GM12891 (cell line): ENCODE data around the gene TP53BP2.
A peak's percentile ranks its signal among the peaks of the same experiment; 100 is the strongest.

Experiments used
- DNase-seq: peaks from one replicate; pipeline ENCODE4 v3.0.0; 2011; ENCODE audit warnings: low spot score; ENCODE audit not compliant: insufficient read length
- FAIRE-seq: peaks from 2 replicates; lab custom pipeline; 2011; peaks lifted over from hg19 to GRCh38; lab: Jason Lieb, UNC
- PAX5 ChIP-seq: IDR thresholded peaks from 2 replicates; pipeline ENCODE4 v1.6.1; 2011; ENCODE audit warnings: low read length, moderate library complexity, mild to moderate bottlenecking; ENCODE audit not compliant: insufficient read depth, severe bottlenecking
- POLR2A ChIP-seq: IDR thresholded peaks from 2 replicates; pipeline ENCODE4 v1.6.1; 2011; ENCODE audit warnings: low read depth, low read length, control low read depth
- POLR2AphosphoS5 ChIP-seq: IDR thresholded peaks from 2 replicates; pipeline ENCODE4 v1.6.1; 2011; ENCODE audit warnings: low read depth, low read length, control low read depth
- POU2F2 ChIP-seq: IDR thresholded peaks from 2 replicates; pipeline ENCODE4 v1.6.1; 2011; ENCODE audit warnings: low read depth, mild to moderate bottlenecking, control low read depth, low read length, moderate library complexity
- SPI1 ChIP-seq: IDR thresholded peaks from 2 replicates; pipeline ENCODE4 v1.6.1; 2011; ENCODE audit warnings: low read depth, low read length, control low read depth
- TAF1 ChIP-seq: IDR thresholded peaks from 2 replicates; pipeline ENCODE4 v1.6.1; 2011; ENCODE audit warnings: low read depth, low read length, control low read depth

TP53BP2 gene

GRCh38 chr1:223755992-223756775 is 89.6 kb downstream of the TP53BP2 start:
- no peak for TF ChIP-seq SPI1
- no peak for TF ChIP-seq POLR2A
- no peak for TF ChIP-seq POU2F2
- TF ChIP-seq POLR2AphosphoS5, result no peak
- no peak for TF ChIP-seq PAX5
- no peak for TF ChIP-seq TAF1
- FAIRE-seq (no peak), DNase-seq (no peak)

GRCh38 chr1:223755432-223755792 is 90.3 kb downstream of the TP53BP2 start:
- FAIRE-seq (no peak), DNase-seq (no peak)
- TF ChIP-seq SPI1 (no peak), POLR2A (no peak), POU2F2 (no peak), POLR2AphosphoS5 (no peak), TAF1 (no peak), PAX5 (no peak)

GRCh38 chr1:223754681-223755431 is 90.9 kb downstream of the TP53BP2 start:
- FAIRE-seq, result no peak
- TF ChIP-seq PAX5 (no peak), TAF1 (no peak), POU2F2 (no peak), SPI1 (no peak), POLR2A (no peak), POLR2AphosphoS5 (no peak)

GRCh38 chr1:223752721-223753515 is 92.8 kb downstream of the TP53BP2 start:
- TF ChIP-seq PAX5, result no peak
- no peak for TF ChIP-seq SPI1
- TF ChIP-seq POLR2AphosphoS5, result no peak
- TF ChIP-seq TAF1, result no peak
- TF ChIP-seq POLR2A, result no peak
- TF ChIP-seq POU2F2, result no peak
- DNase-seq, result no peak
- no peak for FAIRE-seq

More at GRCh38 chr1:223754681-223755431, 90.9 kb downstream of the TP53BP2 start:
- DNase-seq, result no peak

- TF ChIP-seq POLR2A (no peak), SPI1 (no peak), POU2F2 (no peak), TAF1 (no peak), POLR2AphosphoS5 (no peak), PAX5 (no peak)
- FAIRE-seq (no peak), DNase-seq (no peak)
Measured at GRCh38 chr1:223751696-223752095, 94.1 kb downstream of the TP53BP2 start.

- FAIRE-seq (no peak), DNase-seq (no peak)
- no peak for TF ChIP-seq POLR2AphosphoS5
- TF ChIP-seq POU2F2, result no peak
- TF ChIP-seq TAF1, result no peak
- no peak for TF ChIP-seq PAX5
- no peak for TF ChIP-seq POLR2A
- no peak for TF ChIP-seq SPI1
Measured at GRCh38 chr1:223750730-223751570, 94.8 kb downstream of the TP53BP2 start.

GRCh38 chr1:223748773-223749733 is 96.7 kb downstream of the TP53BP2 start:
- FAIRE-seq (peak; percentile 76), DNase-seq (peak; percentile 82)
- TF ChIP-seq SPI1 (no peak), POLR2A (no peak), PAX5 (no peak), POU2F2 (no peak), TAF1 (no peak), POLR2AphosphoS5 (no peak)
